PC-3 (cell line): ENCODE measurements around the gene DHX16. TPM values are rescaled to one million over a fixed set of nuclear protein-coding genes. Genes with fewer than 3 reads are reported as not detected.
"Not testable (repeated sequence)": the region's sequence is repeated elsewhere in the genome, so short reads cannot be mapped to it uniquely, and the experiment has no call there.

Experiments used
- ATAC-seq: fragments of 200-7000 bp; cut with Tn5 transposase; 2 replicates; pipeline ENCODE4 v1.9.1; 2020; ENCODE audit warnings: mild to moderate bottlenecking, moderate library complexity
- Bru-seq: library from RNA; stranded (reverse); fragments of 400-500 nt; gene quantifications from one replicate; lab custom pipeline; 2021; lab: Mats Ljungman, UMichigan
- BruChase-seq, 2 experiments: library from RNA; stranded (reverse); fragments of 400-500 nt; gene quantifications; one replicate each; lab custom pipeline; 2021; lab: Mats Ljungman, UMichigan
- BruUV-seq: library from RNA; stranded (reverse); fragments of 400-500 nt; replicated peaks from 2 replicates; lab custom pipeline; 2021; lab: Mats Ljungman, UMichigan
- CTCF ChIA-PET: fragments of 300-600 bp; sonication (Branson Sonifier 250); formaldehyde crosslinking; loops from one replicate; lab custom pipeline; 2022; ENCODE audit warnings: antibody characterized with exemption; lab: Charles Lee
- POLR2A ChIA-PET: fragments of 300-600 bp; sonication (Branson Sonifier 250); formaldehyde crosslinking; loops from one replicate; lab custom pipeline; 2022; ENCODE audit warnings: antibody characterized with exemption; ENCODE audit not compliant: unreplicated experiment; lab: Charles Lee
- DNase-seq: peaks from one replicate; pipeline ENCODE4 v3.0.0-alpha.2; 2015
- H2AFZ ChIP-seq: fragments of 300-600 bp; sonication (generic); 2 replicates; pipeline ENCODE4 v1.6.0; 2016; ENCODE audit warnings: antibody characterized with exemption, low read length
- H3F3A ChIP-seq: fragments of 300-600 bp; sonication (generic); one replicate; pipeline ENCODE4 v1.6.0; 2017; ENCODE audit warnings: antibody characterized with exemption, low read length, control low read depth, mild to moderate bottlenecking; ENCODE audit not compliant: unreplicated experiment
- H3K27ac ChIP-seq: fragments of 300-600 bp; sonication (generic); 2 replicates; pipeline ENCODE4 v1.5.1; 2016; ENCODE audit warnings: mild to moderate bottlenecking, low read length
- H3K27me3 ChIP-seq: fragments of 300-600 bp; sonication (generic); 2 replicates; pipeline ENCODE4 v1.6.1; 2016; ENCODE audit warnings: low read length, mixed read lengths
- H3K36me3 ChIP-seq: fragments of 300-600 bp; sonication (generic); 2 replicates; pipeline ENCODE4 v1.6.1; 2016; ENCODE audit warnings: low read depth, mixed run types, low read length, mixed read lengths
- H3K4me1 ChIP-seq: fragments of 300-600 bp; sonication (generic); 2 replicates; pipeline ENCODE4 v1.5.1; 2016; ENCODE audit warnings: low read length; ENCODE audit not compliant: insufficient read depth
- H3K4me2 ChIP-seq: fragments of 300-600 bp; sonication (generic); 2 replicates; pipeline ENCODE4 v1.6.0; 2016; ENCODE audit warnings: low read length
- H3K4me3 ChIP-seq: fragments of 300-600 bp; sonication (generic); 2 replicates; pipeline ENCODE4 v1.5.1; 2016; ENCODE audit warnings: mild to moderate bottlenecking, low read length, mixed read lengths
- H3K79me2 ChIP-seq: fragments of 300-600 bp; sonication (generic); 2 replicates; pipeline ENCODE4 v1.6.1; 2017; ENCODE audit warnings: low read length, mixed read lengths
- H3K9ac ChIP-seq: fragments of 300-600 bp; sonication (generic); 2 replicates; pipeline ENCODE4 v1.6.0; 2016; ENCODE audit warnings: mild to moderate bottlenecking, low read length
- H3K9me2 ChIP-seq: fragments of 300-600 bp; sonication (generic); replicated peaks from 2 replicates; pipeline ENCODE4 v1.6.1; 2016; ENCODE audit warnings: mixed run types, low read length, mixed read lengths
- H3K9me3 ChIP-seq: fragments of 300-600 bp; sonication (generic); 2 replicates; pipeline ENCODE4 v1.6.1; 2016; ENCODE audit warnings: low read length, mixed read lengths
- H4K20me1 ChIP-seq: fragments of 300-600 bp; sonication (generic); 2 replicates; pipeline ENCODE4 v1.6.1; 2016; ENCODE audit warnings: low read length, mixed read lengths
- EZH2 ChIP-seq: fragments of 300-600 bp; sonication (generic); IDR thresholded peaks from one replicate; pipeline ENCODE4 v1.6.1; 2017; ENCODE audit warnings: antibody characterized with exemption, mild to moderate bottlenecking, low read length; ENCODE audit not compliant: unreplicated experiment
- EZH2phosphoT487 ChIP-seq: fragments of 300-600 bp; sonication (generic); IDR thresholded peaks from 2 replicates; pipeline ENCODE4 v1.6.1; 2018; ENCODE audit warnings: mild to moderate bottlenecking, antibody characterized with exemption, low read length, borderline replicate concordance
- intact Hi-C: fragments of 100-400 bp; cut with micrococcal nuclease; formaldehyde crosslinking; loops from 2 replicates; pipeline ENCODE4 v1.9.0; 2023
- long read RNA-seq: library from polyadenylated mRNA; unstranded; transcript quantifications from one replicate; pipeline ENCODE4 v2.0.0, GENCODE V29; 2021; ENCODE audit not compliant: unreplicated experiment
- total RNA-seq: library from RNA; depleted of rRNA; stranded (reverse); fragments of >200 nt; gene quantifications from 2 replicates; pipeline ENCODE4 v1.2.3, GENCODE V29; 2014; rRNA removed
- TF ChIP-seq, protein P1 (sequence below): fragments of 300-600 bp; sonication (generic); conservative IDR thresholded peaks from 2 replicates; pipeline ENCODE4 v1.5.1; 2017; ENCODE audit warnings: antibody characterized with exemption, low read depth, mild to moderate bottlenecking, low read length

DHX16 gene
- total RNA-seq (50.0 and 75.6 TPM in 2 replicates), Bru-seq, nascent RNA (percentile 78 among the genes with signal in this experiment), BruChase-seq, experiment 1, labeled RNA remaining after a 6-hour chase (percentile 90 among the genes with signal in this experiment), BruChase-seq, experiment 2, labeled RNA remaining after a 2-hour chase (percentile 86 among the genes with signal in this experiment)
- long read RNA-seq, transcript DHX16-202 (20 exons, 3,445 nt) = major isoform, 51 of 97 reads
- long read RNA-seq, partial matches to known transcripts = 38 of 97 reads
- long read RNA-seq, other reads (novel, unspliced or antisense) = 8 of 97 reads

DNA sequence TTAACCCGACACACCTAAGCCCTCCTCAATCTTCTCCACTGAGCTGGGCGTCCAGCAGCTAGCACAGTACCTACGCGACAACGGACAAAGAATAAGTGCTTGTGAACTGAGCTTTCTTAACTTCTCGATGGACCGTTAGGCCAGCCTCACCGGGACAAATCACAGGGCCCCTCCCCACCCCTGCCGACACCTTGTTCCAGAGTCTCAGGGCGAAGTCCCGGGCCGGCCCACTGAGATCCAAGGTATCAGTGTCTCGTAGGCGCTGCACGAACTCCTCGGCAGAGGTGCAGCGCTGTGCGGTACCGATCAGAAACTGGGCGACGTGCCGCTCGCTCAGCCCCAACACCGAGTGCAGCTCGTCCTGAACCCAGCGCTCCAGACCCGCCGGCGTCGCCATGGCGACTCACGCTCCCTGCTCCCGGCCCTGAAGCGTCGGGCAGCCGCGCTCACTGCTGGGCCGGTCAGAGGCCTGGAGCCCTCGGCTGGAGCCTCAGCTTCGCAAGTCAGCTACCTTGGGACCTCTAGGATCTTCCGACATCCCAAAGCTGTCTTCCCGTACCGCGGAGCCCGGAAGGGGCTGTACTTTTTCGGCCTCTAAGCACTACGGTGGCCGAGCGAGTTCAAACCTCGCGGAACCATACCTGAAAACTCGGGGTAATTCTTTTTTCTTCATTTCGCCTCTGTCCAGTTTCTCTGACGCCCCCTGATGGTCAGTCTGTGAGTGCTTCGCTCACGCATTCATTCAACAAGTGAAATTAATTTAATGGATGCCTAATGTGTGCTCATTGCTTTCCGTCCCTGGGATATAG, at the start of gene DHX16:
Gene DHX16 (minus strand): TSS at position 562 of the 809 bp plus-strand sequence. CDS start 165 bp downstream, at position 397.
- no peaks in the 10 kb centered on the region for H3F3A ChIP-seq
- H3K4me2 ChIP-seq = peak within 1 kb of the TSS; percentile 83
- no peaks in the 10 kb centered on the region for H3K27me3 ChIP-seq
- peak within 1 kb of the TSS; percentile 75 for H3K4me3 ChIP-seq
- H3K79me2 ChIP-seq = peaks cover 22% of the 10 kb centered on the region
- DNase-seq (peak; percentile 99), ATAC-seq (peak; percentile 82)
- H3K4me1 ChIP-seq = peaks cover 4% of the 10 kb centered on the region
- intact Hi-C loops = loop anchor here (1.0 to 5.0 kb wide), 3 partner anchors 55 to 205 kb away; partner anchors contain the start of genes MRPS18B and PPP1R10
- TSS peak; percentile 61 for BruUV-seq
- H3K36me3 ChIP-seq = peaks cover 23% of the 10 kb centered on the region
- ChIA-PET CTCF (interaction anchor here (0.7 to 1.1 kb wide), 2 partner anchors 55 to 58 kb away, joined by 3 to 5 read pairs; partner anchors contain the start of gene MRPS18B), POLR2A (interaction anchor here (0.6 kb wide), 1 partner anchor 182 kb away, joined by 4 read pairs; no protein-coding TSS in a partner anchor)
- H2AFZ ChIP-seq = peak within 1 kb of the TSS; percentile 77
- H4K20me1 ChIP-seq = no peaks in the 10 kb centered on the region
- H3K9ac ChIP-seq = peak within 1 kb of the TSS; percentile 82
- TF ChIP-seq, protein P1, sequence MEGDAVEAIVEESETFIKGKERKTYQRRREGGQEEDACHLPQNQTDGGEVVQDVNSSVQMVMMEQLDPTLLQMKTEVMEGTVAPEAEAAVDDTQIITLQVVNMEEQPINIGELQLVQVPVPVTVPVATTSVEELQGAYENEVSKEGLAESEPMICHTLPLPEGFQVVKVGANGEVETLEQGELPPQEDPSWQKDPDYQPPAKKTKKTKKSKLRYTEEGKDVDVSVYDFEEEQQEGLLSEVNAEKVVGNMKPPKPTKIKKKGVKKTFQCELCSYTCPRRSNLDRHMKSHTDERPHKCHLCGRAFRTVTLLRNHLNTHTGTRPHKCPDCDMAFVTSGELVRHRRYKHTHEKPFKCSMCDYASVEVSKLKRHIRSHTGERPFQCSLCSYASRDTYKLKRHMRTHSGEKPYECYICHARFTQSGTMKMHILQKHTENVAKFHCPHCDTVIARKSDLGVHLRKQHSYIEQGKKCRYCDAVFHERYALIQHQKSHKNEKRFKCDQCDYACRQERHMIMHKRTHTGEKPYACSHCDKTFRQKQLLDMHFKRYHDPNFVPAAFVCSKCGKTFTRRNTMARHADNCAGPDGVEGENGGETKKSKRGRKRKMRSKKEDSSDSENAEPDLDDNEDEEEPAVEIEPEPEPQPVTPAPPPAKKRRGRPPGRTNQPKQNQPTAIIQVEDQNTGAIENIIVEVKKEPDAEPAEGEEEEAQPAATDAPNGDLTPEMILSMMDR = peak; percentile 95
- TF ChIP-seq EZH2phosphoT487 = no peak
- no peak for TF ChIP-seq EZH2
- H3K27ac ChIP-seq = no peak within 1 kb of the TSS
- no peaks in the 10 kb centered on the region for H3K9me2 ChIP-seq
- H3K9me3 ChIP-seq = no peaks in the 10 kb centered on the region

GRCh38 chr6:30722025-30722279, 49.1 kb upstream of the DHX16 start:
- H2AFZ ChIP-seq, ATAC-seq, H3K9me2 ChIP-seq, H3K9me3 ChIP-seq, BruUV-seq, H3K27me3 ChIP-seq, DNase-seq, POLR2A ChIA-PET: not testable (repeated sequence)
- peak overlapping the region; percentile 99 for H3K9ac ChIP-seq
- peaks cover 30% of the 10 kb centered on the region for H3K4me1 ChIP-seq
- H3F3A ChIP-seq = peaks cover 24% of the 10 kb centered on the region
- H3K79me2 ChIP-seq = peaks cover 72% of the 10 kb centered on the region
- H4K20me1 ChIP-seq = peaks cover 32% of the 10 kb centered on the region
- peak overlapping the region; percentile 94 for H3K4me3 ChIP-seq
- peak overlapping the region; percentile 91 for H3K4me2 ChIP-seq
- intact Hi-C loops = loop anchor here (1.0 to 10.0 kb wide), 3 partner anchors 40 to 237 kb away; partner anchors contain the start of gene HLA-E
- H3K36me3 ChIP-seq = peaks cover 37% of the 10 kb centered on the region
- H3K27ac ChIP-seq = peak overlapping the region; percentile 90
- CTCF ChIA-PET = interaction anchor here (0.6 to 1.4 kb wide), 3 partner anchors 39 to 98 kb away, joined by 3 to 7 read pairs (median 3); no protein-coding TSS in a partner anchor
